ENCODE results near the gene BCL11B.

DNA sequence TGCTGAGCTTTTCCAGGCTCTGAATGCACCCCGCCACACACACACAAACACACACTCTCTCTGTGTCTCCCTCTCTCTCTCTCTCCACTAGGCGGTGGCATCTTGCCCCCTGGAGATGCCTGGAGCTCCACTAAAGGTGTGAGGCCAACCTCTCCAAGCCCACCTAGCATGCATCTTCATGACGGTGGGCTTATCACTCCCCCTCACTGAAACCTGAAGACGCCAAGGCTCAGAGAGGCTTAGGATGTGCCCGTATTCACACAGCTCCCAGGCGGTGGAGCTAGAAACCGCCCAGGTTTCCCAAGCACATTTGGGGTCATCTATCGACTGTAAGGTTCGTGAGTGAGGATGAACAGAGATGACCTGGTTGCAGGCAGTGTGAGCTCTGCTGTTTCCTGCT lies 42.6 kb upstream of the BCL11B start:
- TF ChIP-seq CTCF (IDR thresholded peaks at IDR 0.05; ENCODE audit: low read depth, low read length, missing input control): no peak
- TF ChIP-seq GABPA (IDR thresholded peaks at IDR 0.05 in 1 of 2, conservative IDR thresholded peaks at IDR 0.05 in 1 of 2): no peak
- no peak for TF ChIP-seq NR2F2 (IDR thresholded peaks at IDR 0.05)
- no peak for TF ChIP-seq YY1 (IDR thresholded peaks at IDR 0.05)
- no peak for TF ChIP-seq TAF1 (conservative IDR thresholded peaks at IDR 0.05)
- no peak for TF ChIP-seq REST (IDR thresholded peaks at IDR 0.05)
- no peak for TF ChIP-seq JUND (IDR thresholded peaks at IDR 0.05)
- no peak for TF ChIP-seq MAX (IDR thresholded peaks at IDR 0.05)
- TF ChIP-seq, protein P1, sequence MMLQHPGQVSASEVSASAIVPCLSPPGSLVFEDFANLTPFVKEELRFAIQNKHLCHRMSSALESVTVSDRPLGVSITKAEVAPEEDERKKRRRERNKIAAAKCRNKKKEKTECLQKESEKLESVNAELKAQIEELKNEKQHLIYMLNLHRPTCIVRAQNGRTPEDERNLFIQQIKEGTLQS (IDR thresholded peaks at IDR 0.05): no peak
- TF ChIP-seq ZBTB33 (IDR thresholded peaks at IDR 0.05): no peak
- no peak for TF ChIP-seq RAD21 (IDR thresholded peaks at IDR 0.05)
- no peak for TF ChIP-seq EGR1 (IDR thresholded peaks at IDR 0.05; ENCODE audit: low read depth in 2 of 2)
- TF ChIP-seq FOXA2 (IDR thresholded peaks at IDR 0.05): no peak

All from liver (tissue), 3 donors.